ENCODE measurements around the gene ITK. TPM values are rescaled to one million over a fixed set of nuclear protein-coding genes. Genes with fewer than 3 reads are reported as not detected.

ITK gene
- total RNA-seq, 4 donors from 2014 or later: 1.7 to 3.6 (median 3.0) TPM

GRCh38 chr5:157187046-157187754 lies 6.6 kb downstream of the ITK start:
- intact Hi-C loops (cut with DNase I): no loop called here
- TF ChIP-seq POLR2A (IDR thresholded peaks at IDR 0.05): no peak
- TF ChIP-seq CTCF (IDR thresholded peaks at IDR 0.05): no peak
- no peak overlapping the region for H3K27ac ChIP-seq
- DNase-seq: no peak
- no peaks in the 10 kb centered on the region for H3K9me3 ChIP-seq
- WGBS, 2 donors: 58 to 66% methylated on average over 5 of the region's 5 CpGs
- H3K4me3 ChIP-seq (replicated peaks in 1 of 3): no peak overlapping the region
- no peaks in the 10 kb centered on the region for H3K27me3 ChIP-seq
- H3K36me3 ChIP-seq: no peaks in the 10 kb centered on the region
- no peaks in the 10 kb centered on the region for H3K4me1 ChIP-seq

- intact Hi-C loops (cut with DNase I): no loop called here
Observed at GRCh38 chr5:157188270-157188669, 7.6 kb downstream of the ITK start.

GRCh38 chr5:157189223-157189622 lies 8.6 kb downstream of the ITK start:
- no peak for DNase-seq
- intact Hi-C loops (cut with DNase I): no loop called here

More at GRCh38 chr5:157188270-157188669, 7.6 kb downstream of the ITK start:
- Histone ChIP-seq H3K4me3 (replicated peaks in 1 of 3) (no peak overlapping the region), H3K27me3 (no peaks in the 10 kb centered on the region), H3K4me1 (no peaks in the 10 kb centered on the region), H3K27ac (no peak overlapping the region), H3K9me3 (no peaks in the 10 kb centered on the region), H3K36me3 (no peaks in the 10 kb centered on the region)
- no peak for DNase-seq
- TF ChIP-seq POLR2A (IDR thresholded peaks at IDR 0.05) (no peak), CTCF (IDR thresholded peaks at IDR 0.05) (no peak)

GRCh38 chr5:157193699-157194424 lies 13.2 kb downstream of the ITK start:
- no peaks in the 10 kb centered on the region for H3K36me3 ChIP-seq
- DNase-seq: no peak
- H3K27ac ChIP-seq: no peak overlapping the region
- no peaks in the 10 kb centered on the region for H3K27me3 ChIP-seq
- no peaks in the 10 kb centered on the region for H3K9me3 ChIP-seq
- intact Hi-C loops (cut with DNase I): no loop called here
- no peak for TF ChIP-seq CTCF (IDR thresholded peaks at IDR 0.05)
- TF ChIP-seq POLR2A (IDR thresholded peaks at IDR 0.05): no peak
- WGBS, 2 donors: 86 to 92% methylated on average over 10 of the region's 10 CpGs
- no peak overlapping the region for H3K4me3 ChIP-seq (replicated peaks in 1 of 3)
- H3K4me1 ChIP-seq: no peaks in the 10 kb centered on the region

More at GRCh38 chr5:157189223-157189622, 8.6 kb downstream of the ITK start:
- Histone ChIP-seq H3K4me1 (no peaks in the 10 kb centered on the region), H3K27ac (no peak overlapping the region), H3K27me3 (no peaks in the 10 kb centered on the region), H3K9me3 (no peaks in the 10 kb centered on the region), H3K36me3 (no peaks in the 10 kb centered on the region), H3K4me3 (replicated peaks in 1 of 3) (no peak overlapping the region)
- TF ChIP-seq CTCF (IDR thresholded peaks at IDR 0.05) (no peak), POLR2A (IDR thresholded peaks at IDR 0.05) (no peak)
- 82 to 86% methylated on average over 7 of the region's 7 CpGs for WGBS, 2 donors

- Histone ChIP-seq H3K27me3 (no peaks in the 10 kb centered on the region), H3K4me1 (no peaks in the 10 kb centered on the region), H3K36me3 (no peaks in the 10 kb centered on the region), H3K27ac (no peak overlapping the region), H3K9me3 (no peaks in the 10 kb centered on the region), H3K4me3 (replicated peaks in 1 of 3) (no peak overlapping the region)
- intact Hi-C loops (cut with DNase I): no loop called here
- TF ChIP-seq CTCF (IDR thresholded peaks at IDR 0.05): no peak
- DNase-seq: no peak
Observed at GRCh38 chr5:157196045-157196444, 15.4 kb downstream of the ITK start.
